ENCODE measurements around the gene ACTR2. TPM values are rescaled to one million over a fixed set of nuclear protein-coding genes. Genes with fewer than 3 reads are reported as not detected.

ACTR2 gene
- total RNA-seq, 1 experiment from 2014 or later, result 199 TPM

GRCh38 chr2:65309699-65310098 is 82.1 kb downstream of the ACTR2 start:
- Histone ChIP-seq H3K27ac (ENCODE audit: low read depth, low read length) (no peak overlapping the region), H3K27me3 (ENCODE audit: insufficient read depth, low read length) (no peaks in the 10 kb centered on the region), H3K9ac (ENCODE audit: low read length) (no peak overlapping the region), H3K9me3 (ENCODE audit: control insufficient read depth in 1 of 2, insufficient read depth in 1 of 2, low read depth in 1 of 2, low read length in 2 of 2) (no peaks in the 10 kb centered on the region), H3K9me2 (ENCODE audit: insufficient read depth) (no peaks in the 10 kb centered on the region), H2AFZ (ENCODE audit: low read depth, low read length, poor library complexity, severe bottlenecking) (no peak overlapping the region), H4K20me1 (ENCODE audit: insufficient read depth) (no peaks in the 10 kb centered on the region), H3K4me2 (ENCODE audit: low read length) (no peak overlapping the region), H3K4me3 (replicated peaks in 1 of 2; ENCODE audit: low read depth in 1 of 2, low read length in 2 of 2) (no peak overlapping the region), H3K4me1 (ENCODE audit: control insufficient read depth in 1 of 2, insufficient read depth in 2 of 2, low read length in 2 of 2) (no peaks in the 10 kb centered on the region), H3K79me2 (ENCODE audit: insufficient read depth, low read length) (no peaks in the 10 kb centered on the region), H3K36me3 (ENCODE audit: control insufficient read depth in 1 of 2, insufficient read depth in 2 of 2, low read length in 2 of 2) (peaks cover 17 to 25% of the 10 kb centered on the region in 2 experiments)
- no TSS peak for BruUV-seq (replicated peaks)
- DNase-seq (ENCODE audit: low read depth, low spot score), result no peak
- RAD21 ChIA-PET (ENCODE audit: low non-redundant PET in 1 of 2, low total read pairs in 2 of 2, uncharacterized antibody in 2 of 2, unreplicated experiment in 2 of 2), result no interaction called here
- POLR2A ChIA-PET, result no interaction called here
- TF ChIP-seq EZH2phosphoT487 (IDR thresholded peaks at IDR 0.05; ENCODE audit: borderline replicate concordance), result no peak
- TF ChIP-seq SRF (IDR thresholded peaks at IDR 0.05; ENCODE audit: low read depth), result no peak
- TF ChIP-seq JUND (IDR thresholded peaks at IDR 0.05), result no peak
- no peak for TF ChIP-seq ELF1 (IDR thresholded peaks at IDR 0.05; ENCODE audit: borderline replicate concordance, low read depth)
- no peak for TF ChIP-seq EZH2 (IDR thresholded peaks at IDR 0.05)
- no peak for TF ChIP-seq POLR2AphosphoS5 (IDR thresholded peaks at IDR 0.05; ENCODE audit: low read depth, low read length)
- TF ChIP-seq YY1 (IDR thresholded peaks at IDR 0.05; ENCODE audit: extremely low read depth, insufficient replicate concordance, low read depth, low read length), result no peak
- TF ChIP-seq MAX (IDR thresholded peaks at IDR 0.05), result no peak
- TF ChIP-seq TCF7L2 (IDR thresholded peaks at IDR 0.05; ENCODE audit: borderline replicate concordance, extremely low read depth, insufficient read depth, insufficient read length), result no peak
- intact Hi-C loops (cut with micrococcal nuclease), result no loop called here
- CTCF ChIA-PET, result no interaction called here
- peak; percentile 58 for ATAC-seq

DNA sequence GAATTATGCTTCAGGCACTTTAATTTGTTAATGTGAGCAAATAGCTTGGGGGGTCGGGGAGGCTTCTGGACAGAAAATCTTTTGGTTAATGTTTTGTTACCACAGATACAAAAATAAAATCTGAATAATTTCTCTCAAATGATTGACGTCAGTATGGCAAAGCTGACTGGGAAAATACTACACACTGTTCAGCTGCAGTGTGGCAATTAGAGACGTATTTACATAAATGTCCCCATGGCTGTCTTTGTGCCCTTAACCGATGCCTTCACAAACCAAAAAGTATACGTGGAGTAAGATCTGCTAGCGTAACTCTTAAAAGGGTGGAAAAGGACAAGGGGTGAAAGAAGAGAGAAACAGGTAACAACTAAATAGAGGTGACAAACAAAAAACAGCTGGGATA is 83.4 kb downstream of the ACTR2 start:
- TF ChIP-seq MAX (IDR thresholded peaks at IDR 0.05), result no peak
- TF ChIP-seq POLR2A (IDR thresholded peaks at IDR 0.05; ENCODE audit: borderline replicate concordance, extremely low read depth, insufficient read depth, insufficient read length), result no peak
- no peak for TF ChIP-seq TCF7L2 (IDR thresholded peaks at IDR 0.05; ENCODE audit: borderline replicate concordance, extremely low read depth, insufficient read depth, insufficient read length)
- TF ChIP-seq RAD21 (IDR thresholded peaks at IDR 0.05; ENCODE audit: low read depth), result no peak
- no peak for TF ChIP-seq ZNF274 (IDR thresholded peaks at IDR 0.05; ENCODE audit: low read depth, low read length)
- no peak for TF ChIP-seq EZH2 (IDR thresholded peaks at IDR 0.05)
- TF ChIP-seq, protein P1, sequence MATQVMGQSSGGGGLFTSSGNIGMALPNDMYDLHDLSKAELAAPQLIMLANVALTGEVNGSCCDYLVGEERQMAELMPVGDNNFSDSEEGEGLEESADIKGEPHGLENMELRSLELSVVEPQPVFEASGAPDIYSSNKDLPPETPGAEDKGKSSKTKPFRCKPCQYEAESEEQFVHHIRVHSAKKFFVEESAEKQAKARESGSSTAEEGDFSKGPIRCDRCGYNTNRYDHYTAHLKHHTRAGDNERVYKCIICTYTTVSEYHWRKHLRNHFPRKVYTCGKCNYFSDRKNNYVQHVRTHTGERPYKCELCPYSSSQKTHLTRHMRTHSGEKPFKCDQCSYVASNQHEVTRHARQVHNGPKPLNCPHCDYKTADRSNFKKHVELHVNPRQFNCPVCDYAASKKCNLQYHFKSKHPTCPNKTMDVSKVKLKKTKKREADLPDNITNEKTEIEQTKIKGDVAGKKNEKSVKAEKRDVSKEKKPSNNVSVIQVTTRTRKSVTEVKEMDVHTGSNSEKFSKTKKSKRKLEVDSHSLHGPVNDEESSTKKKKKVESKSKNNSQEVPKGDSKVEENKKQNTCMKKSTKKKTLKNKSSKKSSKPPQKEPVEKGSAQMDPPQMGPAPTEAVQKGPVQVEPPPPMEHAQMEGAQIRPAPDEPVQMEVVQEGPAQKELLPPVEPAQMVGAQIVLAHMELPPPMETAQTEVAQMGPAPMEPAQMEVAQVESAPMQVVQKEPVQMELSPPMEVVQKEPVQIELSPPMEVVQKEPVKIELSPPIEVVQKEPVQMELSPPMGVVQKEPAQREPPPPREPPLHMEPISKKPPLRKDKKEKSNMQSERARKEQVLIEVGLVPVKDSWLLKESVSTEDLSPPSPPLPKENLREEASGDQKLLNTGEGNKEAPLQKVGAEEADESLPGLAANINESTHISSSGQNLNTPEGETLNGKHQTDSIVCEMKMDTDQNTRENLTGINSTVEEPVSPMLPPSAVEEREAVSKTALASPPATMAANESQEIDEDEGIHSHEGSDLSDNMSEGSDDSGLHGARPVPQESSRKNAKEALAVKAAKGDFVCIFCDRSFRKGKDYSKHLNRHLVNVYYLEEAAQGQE (IDR thresholded peaks at IDR 0.05; ENCODE audit: low read depth), result no peak
- no peak for TF ChIP-seq SP1 (IDR thresholded peaks at IDR 0.05; ENCODE audit: low read depth)
- TF ChIP-seq SIN3A (IDR thresholded peaks at IDR 0.05; ENCODE audit: low read depth), result no peak
- no peak for TF ChIP-seq EZH2phosphoT487 (IDR thresholded peaks at IDR 0.05; ENCODE audit: borderline replicate concordance)
- CTCF ChIA-PET, result no interaction called here

More for the DNA sequence above, 83.4 kb downstream of the ACTR2 start:
- no peak overlapping the region for H2AFZ ChIP-seq (ENCODE audit: low read depth, low read length, poor library complexity, severe bottlenecking)
- peaks cover 25% of the 10 kb centered on the region in 2 experiments for H3K36me3 ChIP-seq (ENCODE audit: control insufficient read depth in 1 of 2, insufficient read depth in 2 of 2, low read length in 2 of 2)
- no peaks in the 10 kb centered on the region for H4K20me1 ChIP-seq (ENCODE audit: insufficient read depth)
- no peaks in the 10 kb centered on the region for H3K9me3 ChIP-seq (ENCODE audit: control insufficient read depth in 1 of 2, insufficient read depth in 1 of 2, low read depth in 1 of 2, low read length in 2 of 2)
- ATAC-seq (no peak), DNase-seq (ENCODE audit: low read depth, low spot score) (no peak)
- H3K9ac ChIP-seq (ENCODE audit: low read length), result no peak overlapping the region
- H3K79me2 ChIP-seq (ENCODE audit: insufficient read depth, low read length), result no peaks in the 10 kb centered on the region
- TSS peak; percentile 21 for BruUV-seq (replicated peaks)
- no peaks in the 10 kb centered on the region for H3K27me3 ChIP-seq (ENCODE audit: insufficient read depth, low read length)
- intact Hi-C loops (cut with micrococcal nuclease), result no loop called here
- no peak overlapping the region for H3K27ac ChIP-seq (ENCODE audit: low read depth, low read length)
- H3K4me2 ChIP-seq (ENCODE audit: low read length), result no peak overlapping the region
- no peaks in the 10 kb centered on the region for H3K9me2 ChIP-seq (ENCODE audit: insufficient read depth)
- RAD21 ChIA-PET (ENCODE audit: low non-redundant PET in 1 of 2, low total read pairs in 2 of 2, uncharacterized antibody in 2 of 2, unreplicated experiment in 2 of 2), result no interaction called here
- H3K4me1 ChIP-seq (ENCODE audit: control insufficient read depth in 1 of 2, insufficient read depth in 2 of 2, low read length in 2 of 2), result no peaks in the 10 kb centered on the region
- no peak overlapping the region for H3K4me3 ChIP-seq (replicated peaks in 1 of 2; ENCODE audit: low read depth in 1 of 2, low read length in 2 of 2)
- POLR2A ChIA-PET, result no interaction called here
